GM12878 (cell line): ENCODE results near the gene ARHGAP12. TPM values are rescaled to one million over a fixed set of nuclear protein-coding genes. Genes with fewer than 3 reads are reported as not detected.

Experiments
- ATAC-seq: fragments of 200-7000 bp; cut with Tn5 transposase; 3 replicates; pipeline ENCODE4 v1.9.1; 2020; ENCODE audit warnings: mild to moderate bottlenecking, moderate library complexity
- BruUV-seq: library from RNA; stranded (reverse); fragments of 400-500 nt; replicated peaks from 2 replicates; lab custom pipeline; 2021; lab: Mats Ljungman, UMichigan
- CTCF ChIA-PET: fragments of 300-600 bp; sonication (Branson Sonifier 250); formaldehyde crosslinking; extraction: SDS; loops from one replicate; lab custom pipeline; 2021; ENCODE audit warnings: inconsistent platforms; lab: Yijun Ruan, JAX
- POLR2A ChIA-PET: fragments of 350-600 bp; formaldehyde crosslinking; extraction: SDS; loops from one replicate; lab custom pipeline; 2021; ENCODE audit warnings: inconsistent platforms; lab: Charles Lee
- RAD21 ChIA-PET: fragments of 300-600 bp; sonication (Branson Sonifier 250); formaldehyde crosslinking; loops from one replicate; lab custom pipeline; 2023; ENCODE audit warnings: antibody characterized with exemption; ENCODE audit not compliant: unreplicated experiment; lab: Charles Lee
- SMC1A ChIA-PET: fragments of 300-600 bp; sonication (Branson Sonifier 250); formaldehyde crosslinking; loops from one replicate; lab custom pipeline; 2023; ENCODE audit not compliant: unreplicated experiment, uncharacterized antibody; lab: Charles Lee
- DNase-seq: peaks from one replicate; pipeline ENCODE4 v3.0.0-alpha.2; 2011; ENCODE audit warnings: low read depth, low spot score
- FAIRE-seq: peaks from 3 replicates; lab custom pipeline; 2011; peaks lifted over from hg19 to GRCh38; lab: Jason Lieb, UNC
- H2AFZ ChIP-seq: 2 replicates; pipeline ENCODE4 v1.6.0; 2011; ENCODE audit warnings: low read depth, low read length, control low read depth; ENCODE audit not compliant: control insufficient read depth
- H3K27ac ChIP-seq: 2 replicates; pipeline ENCODE4 v1.5.1; 2011; ENCODE audit warnings: control low read depth; ENCODE audit not compliant: control insufficient read depth, insufficient read depth
- H3K27me3 ChIP-seq, 2 experiments: replicated peaks in 1 of 2; 2 replicates each; pipeline versions ENCODE4 v1.6.0 to v1.6.1; 2011; ENCODE audit warnings: low read length in 1 of 2; ENCODE audit not compliant: control insufficient read depth in 2 of 2, insufficient read depth in 2 of 2
- H3K36me3 ChIP-seq, 2 experiments: 2 replicates each; pipeline ENCODE4 v1.5.1; 2011; ENCODE audit warnings: low read length in 1 of 2; ENCODE audit not compliant: control insufficient read depth in 2 of 2, insufficient read depth in 2 of 2
- H3K4me1 ChIP-seq: 2 replicates; pipeline ENCODE4 v1.6.1; 2011; ENCODE audit warnings: mild to moderate bottlenecking, low read length, moderate library complexity, mixed read lengths; ENCODE audit not compliant: control insufficient read depth, insufficient read depth
- H3K4me2 ChIP-seq: 2 replicates; pipeline ENCODE4 v1.6.0; 2011; ENCODE audit warnings: control low read depth; ENCODE audit not compliant: control insufficient read depth, insufficient read depth
- H3K4me3 ChIP-seq: fragments of 200-600 bp; sonication (generic); 2 replicates; pipeline ENCODE4 v1.5.1; 2016
- H3K79me2 ChIP-seq: 2 replicates; pipeline ENCODE4 v1.6.0; 2011; ENCODE audit warnings: low read length; ENCODE audit not compliant: control insufficient read depth, insufficient read depth
- H3K9ac ChIP-seq: 2 replicates; pipeline ENCODE4 v1.8.0; 2011; ENCODE audit warnings: low read length, control low read depth, mixed read lengths; ENCODE audit not compliant: control insufficient read depth, insufficient read depth
- H3K9me3 ChIP-seq: replicated peaks from 3 replicates; pipeline ENCODE4 v1.5.1; 2011; ENCODE audit warnings: mild to moderate bottlenecking, low read length; ENCODE audit not compliant: control insufficient read depth, insufficient read depth
- H4K20me1 ChIP-seq: 2 replicates; pipeline ENCODE4 v1.6.0; 2011; ENCODE audit not compliant: control insufficient read depth, insufficient read depth
- GABPA ChIP-seq: IDR thresholded peaks from 2 replicates; pipeline ENCODE4 v1.6.1; 2014; ENCODE audit warnings: antibody characterized with exemption, low read depth, mild to moderate bottlenecking, inconsistent platforms
- HDAC6 ChIP-seq: fragments of 200-600 bp; sonication (generic); IDR thresholded peaks from one replicate; pipeline ENCODE4 v1.8.0; 2017; ENCODE audit warnings: antibody characterized with exemption; ENCODE audit not compliant: unreplicated experiment
- IRF3 ChIP-seq: fragments of 450-650 bp; IDR thresholded peaks from 2 replicates; pipeline ENCODE4 v1.6.1; 2014; ENCODE audit warnings: mild to moderate bottlenecking
- IRF5 ChIP-seq: fragments of 450-650 bp; IDR thresholded peaks from 2 replicates; pipeline ENCODE4 v1.6.1; 2017; ENCODE audit warnings: borderline replicate concordance
- NBN ChIP-seq: fragments of 450-650 bp; IDR thresholded peaks from 2 replicates; pipeline ENCODE4 v1.6.1; 2016
- NFIC ChIP-seq: IDR thresholded peaks from 2 replicates; pipeline ENCODE4 v1.6.1; 2012; ENCODE audit warnings: low read depth, mild to moderate bottlenecking, inconsistent platforms, low read length, moderate library complexity
- RAD51 ChIP-seq: fragments of 450-650 bp; IDR thresholded peaks from 2 replicates; pipeline ENCODE4 v1.6.1; 2016; ENCODE audit warnings: moderate library complexity, mild to moderate bottlenecking, inconsistent platforms
- RFX5 ChIP-seq: IDR thresholded peaks from 2 replicates; pipeline ENCODE4 v1.6.1; 2011; ENCODE audit warnings: low read depth, low read length, improper control_type of control experiment
- RUNX3 ChIP-seq: IDR thresholded peaks from 2 replicates; pipeline ENCODE4 v1.6.1; 2012; ENCODE audit warnings: low read length, inconsistent platforms
- SMAD5 ChIP-seq: IDR thresholded peaks from 2 replicates; pipeline ENCODE4 v1.6.1; 2016; ENCODE audit warnings: antibody characterized with exemption, low read depth
- SREBF1 ChIP-seq: IDR thresholded peaks from 2 replicates; pipeline ENCODE4 v1.6.1; 2012; ENCODE audit warnings: mild to moderate bottlenecking, low read length
- ZBTB4 ChIP-seq: fragments of 450-650 bp; formaldehyde crosslinking; IDR thresholded peaks from 2 replicates; pipeline ENCODE4 v1.4.0; 2022; ENCODE audit warnings: mild to moderate bottlenecking, moderate library complexity
- ZNF217 ChIP-seq: fragments of 450-650 bp; IDR thresholded peaks from 2 replicates; pipeline ENCODE4 v1.6.1; 2017; ENCODE audit warnings: antibody characterized with exemption, mild to moderate bottlenecking
- in situ Hi-C: fragments of 300-500 bp; cut with MboI; formaldehyde crosslinking; loops from 9 replicates; pipeline ENCODE4 v1.14.3; 2018; ENCODE audit warnings: mixed read lengths
- intact Hi-C: fragments of 100-400 bp; cut with micrococcal nuclease; formaldehyde crosslinking; loops from one replicate; pipeline ENCODE4 v1.14.2; 2022; ENCODE audit not compliant: unreplicated experiment
- polyA plus RNA-seq, 11 experiments: library from polyadenylated mRNA; depleted of rRNA in 4 of 11; unstranded in 6 of 11; stranded (reverse) in 5 of 11; fragments of >200 nt; fragmentation: Nextera tagmentation in 4 of 11; fragmentation: Illumina TruSeq in 1 of 11; extraction: Ambion mirVana in 4 of 11; extraction: Trizol in 1 of 11; gene quantifications; 1 replicate in 1 of 11; 2 replicates in 10 of 11; pipeline versions ENCODE4 v1.2.1 to v1.2.3, GENCODE V29; 2011 to 2016; ENCODE audit warnings: inconsistent platforms in 2 of 11, missing spikeins in 2 of 11, low read depth in 1 of 11
- total RNA-seq, 4 experiments: library from RNA; depleted of rRNA in 3 of 4; stranded (reverse); fragments of >200 nt in 3 of 4; fragmentation: Illumina TruSeq in 1 of 4; extraction: Trizol in 1 of 4; gene quantifications; 2 replicates each; pipeline versions ENCODE4 v1.2.1 to v1.2.3, GENCODE V29; 2013 to 2021
- TF ChIP-seq, protein P1 (sequence below): fragments of 450-650 bp; conservative IDR thresholded peaks from 2 replicates; pipeline ENCODE4 v1.6.1; 2017; ENCODE audit warnings: mild to moderate bottlenecking, moderate library complexity
- TF ChIP-seq, protein P2 (sequence below): IDR thresholded peaks from 2 replicates; pipeline ENCODE4 v1.6.1; 2011; ENCODE audit warnings: mild to moderate bottlenecking, low read depth, low read length, moderate library complexity; ENCODE audit not compliant: insufficient replicate concordance

Gene ARHGAP12
- total and polyA plus RNA-seq, 10 of the 15 experiments (the other 5 are each of a cell fraction or from before 2014, with no cell fraction given): 5.4 to 15.6 (median 8.5) TPM

GRCh38 chr10:31953480-31953879 is 24.8 kb upstream of the ARHGAP12 start (continued):
- TF ChIP-seq RFX5 (no peak), SREBF1 (no peak)

DNA sequence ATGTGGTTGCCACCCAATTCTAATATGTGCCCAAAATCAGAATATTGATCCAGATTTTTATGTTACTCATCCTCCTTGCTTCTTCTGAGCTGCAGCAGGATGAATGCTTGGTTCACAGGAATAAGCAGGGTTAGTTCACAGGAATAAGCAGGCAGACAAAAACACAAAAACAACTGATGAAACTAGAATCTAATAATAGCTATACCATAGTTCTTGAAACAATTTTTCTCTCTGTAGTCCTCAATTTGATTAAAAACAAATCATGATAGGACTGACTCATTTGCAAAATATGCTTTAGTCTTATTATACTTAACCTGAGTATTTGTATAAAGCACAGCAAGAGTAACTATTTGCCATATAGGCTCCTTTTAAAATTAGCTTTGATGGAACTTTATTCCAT is 24.4 kb upstream of the ARHGAP12 start:
- FAIRE-seq: no peak
- no peak for DNase-seq
- Histone ChIP-seq H3K9me3 (no peaks in the 10 kb centered on the region; the same call in 2 of the 3 replicates), H3K4me3 (no peak overlapping the region), H3K36me3 (no peaks in the 10 kb centered on the region), H4K20me1 (no peaks in the 10 kb centered on the region), H2AFZ (no peak overlapping the region), H3K4me1 (no peaks in the 10 kb centered on the region), H3K79me2 (no peaks in the 10 kb centered on the region), H3K4me2 (no peak overlapping the region), H3K9ac (no peak overlapping the region), H3K27ac (no peak overlapping the region), H3K27me3 (no peaks in the 10 kb centered on the region)
- SMC1A ChIA-PET: interaction anchor here (2.5 kb wide), 1 partner anchor 91 kb away, joined by 13 read pairs; no protein-coding TSS in a partner anchor
- RAD21 ChIA-PET: interaction anchor here (0.8 to 1.1 kb wide), 2 partner anchors 12 to 91 kb away, joined by 3 read pairs; no protein-coding TSS in a partner anchor
- in situ Hi-C loops: no loop called here
- no peak for ATAC-seq
- POLR2A ChIA-PET: interaction anchor here (0.6 kb wide), 1 partner anchor 20 kb away, joined by 4 read pairs; no protein-coding TSS in a partner anchor
- BruUV-seq: no TSS peak
- CTCF ChIA-PET: interaction anchor here (0.7 to 2.2 kb wide), 2 partner anchors 91 to 101 kb away, joined by 3 to 11 read pairs; no protein-coding TSS in a partner anchor
- intact Hi-C loops: no loop called here
- TF ChIP-seq NBN: no peak
- TF ChIP-seq ZNF217: no peak
- no peak for TF ChIP-seq NFIC
- no peak for TF ChIP-seq RAD51
- no peak for TF ChIP-seq IRF5
- TF ChIP-seq HDAC6: no peak
- TF ChIP-seq SMAD5: no peak
- TF ChIP-seq, protein P1, sequence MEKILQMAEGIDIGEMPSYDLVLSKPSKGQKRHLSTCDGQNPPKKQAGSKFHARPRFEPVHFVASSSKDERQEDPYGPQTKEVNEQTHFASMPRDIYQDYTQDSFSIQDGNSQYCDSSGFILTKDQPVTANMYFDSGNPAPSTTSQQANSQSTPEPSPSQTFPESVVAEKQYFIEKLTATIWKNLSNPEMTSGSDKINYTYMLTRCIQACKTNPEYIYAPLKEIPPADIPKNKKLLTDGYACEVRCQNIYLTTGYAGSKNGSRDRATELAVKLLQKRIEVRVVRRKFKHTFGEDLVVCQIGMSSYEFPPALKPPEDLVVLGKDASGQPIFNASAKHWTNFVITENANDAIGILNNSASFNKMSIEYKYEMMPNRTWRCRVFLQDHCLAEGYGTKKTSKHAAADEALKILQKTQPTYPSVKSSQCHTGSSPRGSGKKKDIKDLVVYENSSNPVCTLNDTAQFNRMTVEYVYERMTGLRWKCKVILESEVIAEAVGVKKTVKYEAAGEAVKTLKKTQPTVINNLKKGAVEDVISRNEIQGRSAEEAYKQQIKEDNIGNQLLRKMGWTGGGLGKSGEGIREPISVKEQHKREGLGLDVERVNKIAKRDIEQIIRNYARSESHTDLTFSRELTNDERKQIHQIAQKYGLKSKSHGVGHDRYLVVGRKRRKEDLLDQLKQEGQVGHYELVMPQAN: no peak
- no peak for TF ChIP-seq ZBTB4 (CRISPR knock-in tag)
- TF ChIP-seq GABPA: no peak
- TF ChIP-seq RUNX3: no peak
- no peak for TF ChIP-seq IRF3
- TF ChIP-seq, protein P2, sequence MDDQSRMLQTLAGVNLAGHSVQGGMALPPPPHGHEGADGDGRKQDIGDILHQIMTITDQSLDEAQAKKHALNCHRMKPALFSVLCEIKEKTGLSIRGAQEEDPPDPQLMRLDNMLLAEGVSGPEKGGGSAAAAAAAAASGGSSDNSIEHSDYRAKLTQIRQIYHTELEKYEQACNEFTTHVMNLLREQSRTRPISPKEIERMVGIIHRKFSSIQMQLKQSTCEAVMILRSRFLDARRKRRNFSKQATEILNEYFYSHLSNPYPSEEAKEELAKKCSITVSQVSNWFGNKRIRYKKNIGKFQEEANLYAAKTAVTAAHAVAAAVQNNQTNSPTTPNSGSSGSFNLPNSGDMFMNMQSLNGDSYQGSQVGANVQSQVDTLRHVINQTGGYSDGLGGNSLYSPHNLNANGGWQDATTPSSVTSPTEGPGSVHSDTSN: no peak
